ENCODE results near the gene NUDCD3. TPM values are rescaled to one million over a fixed set of nuclear protein-coding genes. Genes with fewer than 3 reads are reported as not detected.

NUDCD3 gene
- total RNA-seq, 4 donors from 2014 or later, result 57.0 to 92.3 (median 75.2) TPM

Small RNAs within 50 kb of the gene (small RNA-seq; reads per million reads assigned to genes)
- gene RNU6-1097P, result 0 reads per million in 4 donors

Other genes starting within 250 kb of the NUDCD3 start
- gene CAMK2B, start 165.1 kb downstream of the NUDCD3 start, total RNA-seq, result 1 to 10 TPM in 2 of 4 donors, under 1 TPM in 2; 0.27 to 1.5 (median 0.81) TPM
- under 1 TPM in 3 of 4 donors, not detected in 1; 0.08 to 0.27 (median 0.16) TPM for gene NPC1L1, start 50.7 kb upstream of the NUDCD3 start, total RNA-seq
- 10 to 100 TPM; 34.2 to 46.4 (median 41.4) TPM for gene DDX56, start 83.2 kb upstream of the NUDCD3 start, total RNA-seq
- gene TMED4, start 91.6 kb upstream of the NUDCD3 start, total RNA-seq, result 100 to 1,000 TPM; 124 to 193 (median 160) TPM
- gene OGDH, start 116.0 kb upstream of the NUDCD3 start, total RNA-seq, result 100 to 1,000 TPM; 112 to 222 (median 137) TPM

Data from gastroesophageal sphincter (tissue), 4 donors.